ENCODE data around the gene GNGT2. TPM values are rescaled to one million over a fixed set of nuclear protein-coding genes. Genes with fewer than 3 reads are reported as not detected.
"Not testable (repeated sequence)": the region's sequence is repeated elsewhere in the genome, so short reads cannot be mapped to it uniquely, and the experiment has no call there.

The GNGT2 gene
- polyA plus RNA-seq, 5 donors = 2.9 to 3.4 (median 3.1) TPM

GRCh38 chr17:49175978-49176377 is 34.4 kb downstream of the GNGT2 start:
- DNase-seq = not testable (repeated sequence)

GRCh38 chr17:49170711-49171110 is 39.7 kb downstream of the GNGT2 start:
- DNase-seq = not testable (repeated sequence)

GRCh38 chr17:49170216-49170615 is 40.2 kb downstream of the GNGT2 start:
- no peak for DNase-seq

DNA sequence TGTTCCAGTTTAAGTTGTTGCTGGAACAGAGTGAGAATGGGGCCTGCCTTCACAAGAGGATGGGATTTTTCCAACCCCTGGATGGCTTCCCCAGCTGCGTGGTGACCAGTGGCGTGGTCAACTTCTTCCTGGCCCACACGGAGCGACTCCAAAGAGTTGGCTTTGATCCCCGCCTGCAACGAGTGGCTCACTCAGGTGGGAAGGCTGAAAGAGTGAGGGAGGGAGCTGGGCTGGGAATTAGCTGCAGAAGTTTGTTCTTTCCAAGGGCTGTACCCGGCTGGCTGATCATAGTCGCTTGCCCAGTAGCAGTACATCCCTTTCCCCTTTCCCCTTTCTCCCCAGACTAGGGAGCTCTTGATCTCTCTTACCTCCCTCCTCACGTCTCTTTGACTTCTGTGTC is 41.7 kb downstream of the GNGT2 start:
- DNase-seq = no peak

DNA sequence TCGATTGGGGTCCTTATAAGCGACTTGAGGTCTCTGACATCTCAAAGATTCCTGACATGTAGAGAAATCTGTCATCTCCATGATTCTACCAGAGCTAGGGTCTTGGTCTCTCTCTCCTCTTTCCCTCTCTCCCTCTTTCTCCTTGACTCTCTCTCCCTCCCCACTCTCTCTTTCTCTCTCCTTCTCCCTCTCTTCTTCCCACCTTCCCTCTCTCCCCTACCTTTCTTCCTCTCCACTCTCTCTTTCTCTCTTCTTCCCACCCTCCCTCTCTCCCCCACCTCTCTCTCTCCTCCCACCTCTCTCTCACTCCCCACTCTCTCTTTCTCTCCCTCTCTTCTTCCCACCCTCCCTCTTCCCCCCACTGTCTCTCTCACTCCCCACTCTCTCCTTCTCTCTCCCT is 45.2 kb downstream of the GNGT2 start:
- DNase-seq = no peak

DNA sequence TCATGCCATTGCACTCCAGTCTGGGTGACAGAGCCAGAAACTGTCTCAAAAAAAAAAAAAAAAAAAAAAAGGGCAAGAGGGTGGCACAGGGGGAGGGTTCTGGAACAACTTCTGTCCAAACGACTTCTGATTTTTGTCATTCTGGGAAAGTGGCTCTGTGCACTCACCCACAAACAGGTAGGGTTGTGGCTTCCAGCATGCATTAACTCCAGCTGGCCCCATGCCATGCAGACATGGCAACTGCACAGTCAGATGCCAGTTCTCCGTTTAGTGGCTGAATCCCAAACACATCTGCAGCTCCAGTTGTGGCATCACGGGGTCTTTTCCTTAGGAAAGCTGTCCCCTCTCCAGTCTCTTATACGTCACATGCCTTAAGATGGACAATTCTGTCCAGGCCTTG is 47.5 kb downstream of the GNGT2 start:
- DNase-seq = no peak

DNA sequence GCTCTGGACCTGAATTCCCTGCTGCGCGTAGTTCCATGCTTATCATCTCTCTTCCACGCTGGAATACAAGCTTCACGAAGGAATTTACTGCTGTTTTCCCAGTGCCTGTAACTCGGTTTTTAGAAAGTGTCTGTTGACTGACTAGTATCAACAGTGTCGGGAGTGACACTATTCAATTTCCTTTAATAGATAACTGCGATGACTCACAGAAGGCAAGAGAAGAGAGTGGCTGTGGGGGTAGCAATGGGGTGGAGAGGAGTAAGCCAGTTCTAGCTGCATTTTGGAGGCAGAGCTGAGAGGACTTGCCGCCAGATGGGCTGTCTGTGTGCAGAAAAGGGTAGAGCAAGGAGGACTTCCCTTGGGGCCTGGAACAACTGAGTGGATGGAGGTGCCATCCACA is 52.6 kb downstream of the GNGT2 start:
- no peak for DNase-seq

DNA sequence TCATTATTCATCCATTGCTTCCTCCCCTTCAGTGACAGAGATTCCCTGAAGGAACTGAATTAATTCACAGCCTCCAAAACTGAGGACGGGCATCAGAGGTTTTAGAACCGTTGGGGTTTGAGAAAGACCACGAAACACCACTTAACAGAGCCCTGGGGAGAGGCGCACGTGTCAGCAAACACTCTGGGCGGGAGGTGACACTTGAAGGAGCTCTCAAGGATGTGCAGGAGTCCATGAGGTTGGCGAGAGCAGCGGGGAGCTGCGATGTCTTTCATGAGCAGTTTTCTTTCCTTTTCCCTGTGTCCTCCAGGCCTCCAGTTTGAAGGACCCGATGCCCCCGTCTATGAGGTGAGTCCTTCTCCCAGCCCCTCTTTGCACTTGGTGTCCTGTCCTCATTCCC is 54.1 kb downstream of the GNGT2 start:
- no peak for DNase-seq

Other genes starting within 250 kb of the GNGT2 start
- under 1 TPM in 1 of 5 donors, not detected in 4; 0.14 TPM for gene GIP, start 242.0 kb downstream of the GNGT2 start, polyA plus RNA-seq (ENCODE audit: insufficient read depth in 1 of 5, insufficient read length in 5 of 5, low replicate concordance in 1 of 5)
- gene IGF2BP1, start 213.2 kb downstream of the GNGT2 start, polyA plus RNA-seq (ENCODE audit: insufficient read depth in 1 of 5, insufficient read length in 5 of 5, low replicate concordance in 1 of 5) = 10 to 100 TPM; 21.1 to 28.9 (median 26.1) TPM
- under 1 TPM; 0.41 to 0.76 (median 0.72) TPM for gene B4GALNT2, start 77.8 kb downstream of the GNGT2 start, polyA plus RNA-seq (ENCODE audit: insufficient read depth in 1 of 5, insufficient read length in 5 of 5, low replicate concordance in 1 of 5)
- 10 to 100 TPM in 1 of 5 donors, 1 to 10 TPM in 4; 6.0 to 12.2 (median 8.0) TPM for gene ABI3, start 133 bp upstream of the GNGT2 start, polyA plus RNA-seq (ENCODE audit: insufficient read depth in 1 of 5, insufficient read length in 5 of 5, low replicate concordance in 1 of 5)
- 1 to 10 TPM; 2.8 to 6.2 (median 4.2) TPM for gene PHOSPHO1, start 20.2 kb upstream of the GNGT2 start, polyA plus RNA-seq (ENCODE audit: insufficient read depth in 1 of 5, insufficient read length in 5 of 5, low replicate concordance in 1 of 5)
- 10 to 100 TPM; 24.3 to 30.4 (median 28.9) TPM for gene ZNF652, start 151.7 kb upstream of the GNGT2 start, polyA plus RNA-seq (ENCODE audit: insufficient read depth in 1 of 5, insufficient read length in 5 of 5, low replicate concordance in 1 of 5)
- 100 to 1,000 TPM; 164 to 189 (median 167) TPM for gene PHB1, start 204.3 kb upstream of the GNGT2 start, polyA plus RNA-seq (ENCODE audit: insufficient read depth in 1 of 5, insufficient read length in 5 of 5, low replicate concordance in 1 of 5)